ENCODE results near the gene CDK1.

Gene CDK1

DNA sequence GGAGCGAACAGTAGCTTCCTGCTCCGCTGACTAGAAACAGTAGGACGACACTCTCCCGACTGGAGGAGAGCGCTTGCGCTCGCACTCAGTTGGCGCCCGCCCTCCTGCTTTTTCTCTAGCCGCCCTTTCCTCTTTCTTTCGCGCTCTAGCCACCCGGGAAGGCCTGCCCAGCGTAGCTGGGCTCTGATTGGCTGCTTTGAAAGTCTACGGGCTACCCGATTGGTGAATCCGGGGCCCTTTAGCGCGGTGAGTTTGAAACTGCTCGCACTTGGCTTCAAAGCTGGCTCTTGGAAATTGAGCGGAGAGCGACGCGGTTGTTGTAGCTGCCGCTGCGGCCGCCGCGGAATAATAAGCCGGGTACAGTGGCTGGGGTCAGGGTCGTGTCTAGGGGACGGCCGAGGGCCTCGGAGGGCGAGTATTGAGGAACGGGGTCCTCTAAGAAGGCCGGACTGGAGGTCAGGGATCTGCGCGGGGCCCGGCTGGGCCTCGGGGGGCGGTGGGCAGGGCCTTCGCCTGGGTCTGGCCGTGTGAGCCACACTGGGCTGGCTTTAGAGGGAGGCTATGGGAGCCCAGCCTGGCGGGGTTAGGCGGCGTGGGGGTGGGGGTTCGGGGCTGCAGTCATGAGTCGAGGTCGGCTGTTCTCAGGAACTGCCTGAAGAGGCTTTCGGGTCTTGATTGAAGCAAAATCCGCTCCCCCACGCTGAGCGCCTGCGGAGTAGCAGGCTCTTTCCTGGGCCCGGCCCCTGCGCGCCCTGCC lies at the start of gene CDK1:
Gene CDK1 (plus strand): TSS at position 265 of the 757 bp plus-strand sequence. CDS start 1,688 bp downstream, outside the sequence.
- peak; percentile 99 for DNase-seq

- DNase-seq: no peak
Observed at GRCh38 chr10:60729106-60729505, 49.2 kb upstream of the CDK1 start.

GRCh38 chr10:60731134-60731885 lies 47.0 kb upstream of the CDK1 start:
- no peak for DNase-seq

- no peak for DNase-seq
Observed at GRCh38 chr10:60732198-60732806, 46.0 kb upstream of the CDK1 start.

DNA sequence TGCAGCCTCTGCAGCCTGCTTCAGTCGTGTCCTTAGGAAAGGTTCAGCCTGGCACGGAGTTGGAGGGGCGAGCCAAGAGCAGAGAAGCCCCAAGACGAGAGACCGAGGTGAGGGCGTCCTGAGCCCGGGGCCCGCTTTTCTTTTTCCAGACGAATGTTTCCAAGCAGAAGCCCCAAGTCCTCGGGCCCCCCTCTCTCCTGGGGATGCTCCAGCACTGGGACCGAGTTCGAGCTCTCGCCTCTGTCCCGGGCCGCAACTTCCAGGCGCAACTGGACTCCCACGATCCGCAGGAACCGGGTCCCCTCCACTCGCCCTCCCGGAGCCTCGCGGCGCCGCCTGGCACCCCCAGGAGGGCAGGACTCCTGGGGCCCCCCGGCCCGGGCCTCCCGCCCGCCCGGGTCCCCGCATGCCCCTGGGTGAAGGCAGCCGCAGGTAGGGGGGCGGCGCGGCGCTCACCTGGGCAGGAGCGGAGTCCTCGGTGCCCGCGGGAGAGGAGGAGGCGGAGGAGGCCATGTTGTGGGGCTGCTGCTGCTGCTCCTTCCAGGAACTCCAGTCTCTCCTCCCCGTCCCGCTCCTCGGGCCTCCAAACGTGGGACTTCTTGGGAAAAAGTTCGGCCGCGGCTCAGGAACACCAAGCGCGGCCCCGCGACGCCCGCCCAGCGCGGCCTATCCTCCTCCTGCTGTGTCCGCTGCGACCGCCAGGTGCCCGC lies 45.3 kb upstream of the CDK1 start:
- DNase-seq: peak; percentile 83

DNA sequence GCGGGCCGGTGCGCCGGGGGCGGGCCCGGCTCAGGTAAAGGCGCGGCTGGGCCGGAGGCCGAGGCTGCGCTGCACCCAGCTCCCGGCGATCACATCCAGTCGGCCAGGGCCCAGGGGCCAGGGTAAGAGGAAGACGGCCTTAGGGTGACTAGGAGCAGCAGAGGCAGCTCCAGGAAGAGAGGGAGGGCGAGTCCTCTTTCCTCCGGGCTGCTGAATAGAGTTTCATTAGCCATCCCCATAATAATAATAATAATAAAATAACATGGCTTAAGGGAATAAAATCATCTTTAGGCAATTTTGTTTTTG lies 44.8 kb upstream of the CDK1 start:
- DNase-seq: no peak

DNA sequence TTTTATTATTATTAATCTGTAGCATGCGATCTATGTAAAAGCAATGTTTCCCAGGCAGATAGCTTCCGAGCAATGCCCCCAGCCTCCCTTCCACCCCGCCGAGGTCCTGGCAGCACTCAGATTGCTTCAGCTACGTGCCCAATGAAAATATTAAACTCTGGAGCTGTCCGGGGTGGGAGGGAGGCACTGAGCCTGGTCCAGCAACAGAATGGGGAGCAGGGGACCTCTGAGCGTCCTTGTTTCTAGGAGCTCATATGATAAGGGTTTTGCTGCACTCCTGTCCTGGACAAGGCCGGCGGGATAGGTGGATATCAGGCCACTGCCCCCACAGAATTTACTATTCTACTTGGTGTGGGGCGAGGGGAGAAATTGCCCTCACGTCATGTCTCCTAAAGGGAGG lies 44.5 kb upstream of the CDK1 start:
- no peak for DNase-seq

- DNase-seq: no peak
Observed at GRCh38 chr10:60734226-60734625, 44.1 kb upstream of the CDK1 start.

DNA sequence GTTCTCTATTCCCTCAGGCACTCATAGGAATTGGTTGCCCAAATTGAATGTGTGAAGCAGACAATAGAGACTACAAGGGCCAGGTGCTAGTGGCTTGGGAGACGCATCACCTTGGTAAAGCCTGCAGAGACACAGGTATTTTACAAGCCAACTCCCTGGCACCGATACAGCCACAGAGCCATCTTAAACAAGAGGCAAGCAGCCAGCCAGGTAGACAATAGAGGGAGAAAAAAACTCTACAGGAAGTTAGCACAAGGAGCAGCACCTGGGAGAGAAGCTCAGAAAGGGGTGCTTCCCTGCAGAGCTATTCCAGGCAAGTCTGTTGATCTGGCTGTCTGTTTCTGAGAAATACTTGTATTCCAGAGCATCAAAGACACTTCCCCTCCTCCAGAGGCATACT lies 43.0 kb upstream of the CDK1 start:
- DNase-seq: no peak

GRCh38 chr10:60737242-60737641 lies 41.0 kb upstream of the CDK1 start:
- no peak for DNase-seq

DNA sequence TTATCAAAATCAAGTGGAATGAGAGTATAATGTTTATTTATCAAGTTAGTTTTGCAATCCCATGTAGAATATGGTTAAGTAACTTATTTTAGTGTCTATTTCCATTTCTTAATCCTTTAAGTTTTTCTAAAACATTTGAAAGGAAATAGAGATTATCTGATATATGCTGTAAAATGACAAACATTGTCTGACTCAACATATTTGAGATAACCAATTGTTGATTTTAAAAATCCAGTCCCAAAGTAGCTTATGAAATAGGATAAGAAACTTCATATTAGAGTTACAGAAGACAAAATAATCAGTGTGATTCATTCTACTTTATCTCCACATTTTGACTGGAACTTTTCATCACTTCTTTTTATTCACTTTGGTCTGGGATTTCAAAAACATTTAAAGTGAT lies 38.7 kb upstream of the CDK1 start:
- DNase-seq: no peak

GRCh38 chr10:60742512-60742911 lies 35.8 kb upstream of the CDK1 start:
- DNase-seq: no peak

- no peak for DNase-seq
Observed at GRCh38 chr10:60747817-60748469, 30.3 kb upstream of the CDK1 start.

GRCh38 chr10:60753152-60753551 lies 25.1 kb upstream of the CDK1 start:
- no peak for DNase-seq

DNA sequence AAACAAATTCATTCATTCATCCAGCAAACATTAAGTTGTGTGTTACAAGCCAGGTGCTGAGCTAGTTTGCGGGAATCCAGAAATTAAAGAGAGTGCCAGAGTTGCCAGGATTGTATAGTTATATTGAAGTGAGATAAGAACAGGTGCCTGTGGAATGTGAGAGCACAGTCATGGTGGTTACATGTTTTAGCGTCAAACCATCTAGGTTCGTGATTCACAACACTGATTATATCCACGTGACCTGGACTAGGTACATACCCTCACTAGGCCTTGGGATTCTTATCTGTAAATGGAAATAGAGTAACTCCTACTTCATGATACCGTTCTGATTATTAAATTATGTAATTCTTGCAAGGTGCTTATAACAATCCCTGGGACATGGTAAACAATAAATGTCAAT lies 24.5 kb upstream of the CDK1 start:
- DNase-seq: no peak

DNA sequence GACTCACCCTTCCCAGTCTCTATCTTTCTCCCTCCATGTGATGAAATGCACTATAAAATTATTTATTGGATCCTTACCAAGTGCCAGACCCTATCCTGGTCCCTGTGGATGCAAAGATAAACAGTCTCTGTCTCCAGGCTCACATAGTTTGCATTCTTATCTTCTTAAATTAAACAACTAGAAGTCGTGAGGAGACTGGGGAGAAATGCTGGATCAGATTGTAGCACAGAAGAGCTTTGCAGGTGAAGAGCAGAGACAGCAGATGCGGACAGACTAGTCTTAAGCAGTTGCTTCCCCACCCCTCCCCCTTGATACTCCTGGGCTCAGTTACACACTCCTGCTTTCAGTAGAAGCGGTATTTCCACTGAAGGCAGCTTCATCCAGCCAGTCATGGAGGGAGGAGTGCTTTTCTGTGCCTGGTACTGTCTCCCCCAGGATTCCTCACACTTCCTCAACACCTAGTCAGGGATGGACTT lies 20.8 kb upstream of the CDK1 start:
- peak; percentile 76 for DNase-seq

GRCh38 chr10:60759181-60759580 lies 19.1 kb upstream of the CDK1 start:
- DNase-seq: no peak

DNA sequence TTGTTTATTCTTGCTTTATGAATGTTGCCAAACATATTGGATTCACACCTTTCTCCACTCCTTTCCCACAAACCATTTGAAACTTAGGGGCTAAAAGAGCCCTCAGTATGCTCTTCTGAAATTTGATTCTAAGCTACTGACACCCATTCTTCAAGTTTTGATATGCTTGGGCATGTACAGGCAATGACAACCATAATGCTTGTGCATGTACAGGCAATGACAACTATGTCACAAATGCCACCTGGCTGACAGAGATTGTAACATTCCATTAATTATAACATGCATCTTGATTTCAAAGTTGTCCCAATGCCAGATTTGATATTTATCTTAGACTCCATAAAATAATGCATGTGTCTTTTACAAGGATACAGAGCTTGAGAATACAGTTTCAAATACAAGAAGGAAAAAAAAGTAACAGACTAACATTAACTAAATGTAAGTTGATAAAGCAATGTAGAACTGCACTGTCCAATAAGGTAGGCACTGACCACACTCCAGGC lies 17.5 kb upstream of the CDK1 start:
- no peak for DNase-seq

- no peak for DNase-seq
Observed at GRCh38 chr10:60762554-60762953, 15.7 kb upstream of the CDK1 start.

- DNase-seq: no peak
Observed at GRCh38 chr10:60767424-60767823, 10.9 kb upstream of the CDK1 start.

- no peak for DNase-seq
Observed at GRCh38 chr10:60769406-60769805, 8.9 kb upstream of the CDK1 start.

DNA sequence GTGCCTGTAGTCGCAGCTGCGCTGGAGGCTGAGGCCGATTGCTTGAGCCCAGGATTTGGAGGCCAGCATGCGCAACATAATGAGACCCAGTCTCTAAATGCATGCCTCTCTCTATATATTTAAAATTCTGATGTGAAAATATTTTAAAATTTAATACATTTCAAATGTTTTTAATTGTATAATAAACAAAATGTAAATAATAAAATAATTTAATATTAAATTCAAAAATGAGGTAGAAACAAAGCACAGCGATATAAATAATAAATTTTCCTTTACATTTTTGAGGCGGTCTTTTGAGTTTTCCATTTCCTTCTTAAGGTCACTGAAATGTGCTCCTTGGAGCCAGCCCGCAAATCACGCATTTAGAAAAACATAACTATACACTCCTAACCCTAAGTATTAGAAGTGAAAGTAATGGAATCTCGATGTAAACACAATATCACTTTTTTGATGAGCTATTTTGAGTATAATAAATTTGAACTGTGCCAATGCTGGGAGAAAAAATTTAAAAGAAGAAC lies 523 bp upstream of the CDK1 start:
- DNase-seq: no peak
